ENCODE data around the gene AGK.

DNA sequence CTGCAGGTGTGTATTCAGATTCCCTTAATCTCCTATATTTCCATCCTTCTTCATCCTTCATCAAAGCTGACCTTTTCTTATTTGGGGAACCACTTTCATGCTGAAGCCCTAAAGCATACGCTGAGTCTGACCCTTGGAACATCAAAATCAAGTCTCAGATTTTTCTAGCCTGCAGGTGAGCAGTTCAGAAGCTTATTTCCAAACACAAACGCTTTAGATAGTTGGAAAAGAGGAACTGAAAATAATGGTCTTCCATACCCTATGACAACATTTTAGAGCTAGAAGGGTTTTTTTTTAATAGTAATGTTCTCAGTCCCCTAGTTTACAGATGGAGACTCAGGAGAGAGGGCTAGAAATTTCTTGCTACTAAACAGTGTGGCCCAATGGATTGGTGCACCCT lies 1.6 kb upstream of the AGK start:
- TF ChIP-seq CTCF (IDR thresholded peaks at IDR 0.05) (no peak), POLR2A (IDR thresholded peaks at IDR 0.05) (no peak)

Data from Peyer's patch (tissue), 4 donors.